Measurements from ENCODE around the gene KDM4C. TPM values are rescaled to one million over a fixed set of nuclear protein-coding genes. Genes with fewer than 3 reads are reported as not detected.

The KDM4C gene
- total and polyA plus RNA-seq, 2 of the 13 experiments (the other 11 are each of a cell fraction or from before 2014, with no cell fraction given), result 19.4 to 23.6 TPM

- Histone ChIP-seq H3K4me3 (replicated peaks in 1 of 3; ENCODE audit: insufficient read depth in 1 of 3, low read depth in 2 of 3, low read length in 3 of 3) (no peak overlapping the region), H3K4me2 (ENCODE audit: low read depth, low read length) (no peak overlapping the region), H3K27me3 (ENCODE audit: control insufficient read depth in 1 of 2, insufficient read depth in 2 of 2, low read length in 2 of 2) (no peaks in the 10 kb centered on the region), H3K27ac (ENCODE audit: extremely low read length, insufficient read depth, low read length) (no peak overlapping the region), H3K36me3 (replicated peaks in 1 of 2; ENCODE audit: control insufficient read depth in 1 of 2, insufficient read depth in 2 of 2, low read length in 2 of 2) (no peaks in the 10 kb centered on the region), H3K9me3 (ENCODE audit: low read length) (no peaks in the 10 kb centered on the region), H3K4me1 (ENCODE audit: insufficient read depth, low read length) (peaks cover 29% of the 10 kb centered on the region), H3K9ac (ENCODE audit: insufficient read depth, low read depth, low read length) (no peak overlapping the region), H2AFZ (ENCODE audit: low read length) (no peak overlapping the region), H3K79me2 (ENCODE audit: insufficient read depth, low read length) (no peaks in the 10 kb centered on the region), H4K20me1 (ENCODE audit: insufficient read depth, low read length) (no peaks in the 10 kb centered on the region)
- POLR2A ChIA-PET, result no interaction called here
- BruUV-seq (replicated peaks), result no TSS peak
- ATAC-seq (no peak), DNase-seq (ENCODE audit: low spot score) (no peak), FAIRE-seq (no peak)
- intact Hi-C loops (cut with micrococcal nuclease; ENCODE audit: unreplicated experiment), result no loop called here
- WGBS (ENCODE audit: low lambda C conversion rate), result 79% methylated on average over 3 of the region's 3 CpGs
- in situ Hi-C loops (cut with HindIII; ENCODE audit: extremely low pct_ligation_motif_present, low pct_unique_long_range_greater_than_20kb), result no loop called here
- TF ChIP-seq ZNF792 (CRISPR knock-in tag; IDR thresholded peaks at IDR 0.05) (no peak), ZNF362 (CRISPR knock-in tag; IDR thresholded peaks at IDR 0.05; ENCODE audit: borderline replicate concordance) (no peak), ZNF652 (CRISPR knock-in tag; IDR thresholded peaks at IDR 0.05; ENCODE audit: borderline replicate concordance, low read depth) (no peak), ZSCAN22 (CRISPR knock-in tag; IDR thresholded peaks at IDR 0.05) (no peak), PITX1 (CRISPR knock-in tag; IDR thresholded peaks at IDR 0.05) (no peak), THAP7 (CRISPR knock-in tag; IDR thresholded peaks at IDR 0.05) (no peak), GATAD2A (CRISPR knock-in tag; IDR thresholded peaks at IDR 0.05) (no peak), DR1 (CRISPR knock-in tag; IDR thresholded peaks at IDR 0.05) (no peak), SETDB1 (CRISPR knock-in tag; IDR thresholded peaks at IDR 0.05; ENCODE audit: borderline replicate concordance) (no peak), KMT2A (CRISPR knock-in tag; IDR thresholded peaks at IDR 0.05) (no peak), TBP (CRISPR knock-in tag; IDR thresholded peaks at IDR 0.05) (no peak), ZBTB34 (CRISPR knock-in tag; IDR thresholded peaks at IDR 0.05) (no peak), E2F5 (CRISPR knock-in tag; conservative IDR thresholded peaks at IDR 0.05) (no peak), SALL2 (CRISPR knock-in tag; IDR thresholded peaks at IDR 0.05) (no peak), ZNF788 (CRISPR knock-in tag; IDR thresholded peaks at IDR 0.05; ENCODE audit: borderline replicate concordance) (no peak), HINFP (CRISPR knock-in tag; IDR thresholded peaks at IDR 0.05; ENCODE audit: low read depth) (no peak), ZNF747 (CRISPR knock-in tag; IDR thresholded peaks at IDR 0.05; ENCODE audit: borderline replicate concordance) (no peak), ZFP1 (CRISPR knock-in tag; IDR thresholded peaks at IDR 0.05) (no peak)
- CTCF ChIA-PET (ENCODE audit: low intra/inter-chr PET ratio, low total read pairs), result no interaction called here
Observed at GRCh38 chr9:6712041-6712440, 45.7 kb upstream of the KDM4C start.
